Keratinocyte (primary cell): ENCODE data around the gene PLCL2.

ENCODE experiments used
- EZH2 ChIP-seq: IDR thresholded peaks from one replicate; pipeline ENCODE4 v1.6.1; 2012; ENCODE audit warnings: inconsistent platforms, mild to moderate bottlenecking, low read length, moderate library complexity
- TF ChIP-seq, protein P1 (sequence below), 3 experiments: IDR thresholded peaks in 1 of 3; conservative IDR thresholded peaks in 1 of 3; optimal IDR thresholded peaks in 1 of 3; 2 replicates in 2 of 3; 3 replicates in 1 of 3; pipeline versions ENCODE3 to v1.5.1; 2011; ENCODE audit warnings: low read length in 3 of 3, mild to moderate bottlenecking in 3 of 3, moderate library complexity in 2 of 3, control low read depth in 1 of 3, inconsistent platforms in 1 of 3; ENCODE audit not compliant: insufficient read depth in 2 of 3; ENCODE audit errors: extremely low read depth in 1 of 3

GRCh38 chr3:16890597-16891333, 6.0 kb downstream of the PLCL2 start:
- TF ChIP-seq, protein P1, sequence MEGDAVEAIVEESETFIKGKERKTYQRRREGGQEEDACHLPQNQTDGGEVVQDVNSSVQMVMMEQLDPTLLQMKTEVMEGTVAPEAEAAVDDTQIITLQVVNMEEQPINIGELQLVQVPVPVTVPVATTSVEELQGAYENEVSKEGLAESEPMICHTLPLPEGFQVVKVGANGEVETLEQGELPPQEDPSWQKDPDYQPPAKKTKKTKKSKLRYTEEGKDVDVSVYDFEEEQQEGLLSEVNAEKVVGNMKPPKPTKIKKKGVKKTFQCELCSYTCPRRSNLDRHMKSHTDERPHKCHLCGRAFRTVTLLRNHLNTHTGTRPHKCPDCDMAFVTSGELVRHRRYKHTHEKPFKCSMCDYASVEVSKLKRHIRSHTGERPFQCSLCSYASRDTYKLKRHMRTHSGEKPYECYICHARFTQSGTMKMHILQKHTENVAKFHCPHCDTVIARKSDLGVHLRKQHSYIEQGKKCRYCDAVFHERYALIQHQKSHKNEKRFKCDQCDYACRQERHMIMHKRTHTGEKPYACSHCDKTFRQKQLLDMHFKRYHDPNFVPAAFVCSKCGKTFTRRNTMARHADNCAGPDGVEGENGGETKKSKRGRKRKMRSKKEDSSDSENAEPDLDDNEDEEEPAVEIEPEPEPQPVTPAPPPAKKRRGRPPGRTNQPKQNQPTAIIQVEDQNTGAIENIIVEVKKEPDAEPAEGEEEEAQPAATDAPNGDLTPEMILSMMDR (optimal IDR thresholded peaks at IDR 0.05 in 1 of 3, IDR thresholded peaks at IDR 0.05 in 1 of 3, conservative IDR thresholded peaks at IDR 0.05 in 1 of 3; ENCODE audit: extremely low read depth in 1 of 3, insufficient read depth in 2 of 3, low read length in 3 of 3): no peak
- no peak for TF ChIP-seq EZH2
